Left ventricle myocardium inferior (tissue), 1 donor: ENCODE measurements around the gene DLK1. TPM values are rescaled to one million over a fixed set of nuclear protein-coding genes. Genes with fewer than 3 reads are reported as not detected.

Experiments used
- DNase-seq: peaks from one replicate; pipeline ENCODE4 v3.0.0-alpha.2; 2020
- H3K27ac ChIP-seq: fragments of 200-600 bp; replicated peaks from 2 replicates; pipeline ENCODE4 v1.8.0; 2021
- H3K27me3 ChIP-seq: fragments of 200-600 bp; 2 replicates; pipeline ENCODE4 v1.8.0; 2021; ENCODE audit warnings: low read depth
- H3K36me3 ChIP-seq: fragments of 200-600 bp; 2 replicates; pipeline ENCODE4 v1.8.0; 2021
- H3K4me1 ChIP-seq: fragments of 200-600 bp; 2 replicates; pipeline ENCODE4 v1.8.0; 2021
- H3K4me3 ChIP-seq: fragments of 200-600 bp; 2 replicates; pipeline ENCODE4 v1.8.0; 2021; ENCODE audit warnings: mild to moderate bottlenecking, moderate library complexity
- H3K9me3 ChIP-seq: fragments of 200-600 bp; replicated peaks from 2 replicates; pipeline ENCODE4 v1.8.0; 2021
- CTCF ChIP-seq: fragments of 200-600 bp; IDR thresholded peaks from 2 replicates; pipeline ENCODE4 v1.8.0; 2021; ENCODE audit warnings: antibody characterized with exemption, mild to moderate bottlenecking, borderline replicate concordance
- intact Hi-C: fragments of 100-400 bp; cut with micrococcal nuclease; formaldehyde crosslinking; loops from one replicate; pipeline ENCODE4 v1.11.0; 2022
- total RNA-seq: library from RNA; stranded (reverse); fragmentation: NEBNext Ultra II Directional; extraction: Animal tissue kit (Norgen Biotek cat#: 25700); gene quantifications from one replicate; pipeline ENCODE4 v1.2.1, GENCODE V29; 2021
- donor health status: DM: no; HTN: yes; CAD: no; lungs with severe emphysema.

Gene DLK1
- total RNA-seq, 1 donor from 2014 or later: 2.8 TPM

- peaks cover 21% of the 10 kb centered on the region for H3K4me1 ChIP-seq
- no peaks in the 10 kb centered on the region for H3K36me3 ChIP-seq
- no peak overlapping the region for H3K4me3 ChIP-seq
- H3K9me3 ChIP-seq: no peaks in the 10 kb centered on the region
- no peak overlapping the region for H3K27ac ChIP-seq
- intact Hi-C loops: no loop called here
- H3K27me3 ChIP-seq: peaks cover 96% of the 10 kb centered on the region
- no peak for DNase-seq
- TF ChIP-seq CTCF: no peak
These were observed 20.5 kb upstream of the DLK1 start for GRCh38 chr14:100706200-100706599.

- no peak for TF ChIP-seq CTCF
- Histone ChIP-seq H3K9me3 (no peaks in the 10 kb centered on the region), H3K27me3 (peaks cover 96% of the 10 kb centered on the region), H3K36me3 (no peaks in the 10 kb centered on the region), H3K27ac (no peak overlapping the region), H3K4me3 (no peak overlapping the region), H3K4me1 (peaks cover 27% of the 10 kb centered on the region)
- no peak for DNase-seq
- intact Hi-C loops: no loop called here
These were observed 19.8 kb upstream of the DLK1 start for GRCh38 chr14:100706860-100707259.

- peak overlapping the region; percentile 59 for H3K27ac ChIP-seq
- peaks cover 94% of the 10 kb centered on the region for H3K27me3 ChIP-seq
- intact Hi-C loops: no loop called here
- no peaks in the 10 kb centered on the region for H3K9me3 ChIP-seq
- H3K4me3 ChIP-seq: peak overlapping the region; percentile 48
- peak; percentile 70 for DNase-seq
- H3K36me3 ChIP-seq: no peaks in the 10 kb centered on the region
- TF ChIP-seq CTCF: no peak
- H3K4me1 ChIP-seq: peaks cover 27% of the 10 kb centered on the region
These were observed 18.0 kb upstream of the DLK1 start for GRCh38 chr14:100708425-100709288.

- H3K36me3 ChIP-seq: no peaks in the 10 kb centered on the region
- TF ChIP-seq CTCF: peak; percentile 63
- peaks cover 27% of the 10 kb centered on the region for H3K4me1 ChIP-seq
- intact Hi-C loops: no loop called here
- H3K27ac ChIP-seq: peak overlapping the region; percentile 59
- DNase-seq: peak; percentile 39
- H3K9me3 ChIP-seq: no peaks in the 10 kb centered on the region
- H3K27me3 ChIP-seq: peaks cover 93% of the 10 kb centered on the region
- peak overlapping the region; percentile 48 for H3K4me3 ChIP-seq
These were observed 17.1 kb upstream of the DLK1 start for GRCh38 chr14:100709289-100710284.

GRCh38 chr14:100710391-100710790, 16.3 kb upstream of the DLK1 start:
- H3K4me1 ChIP-seq: peaks cover 27% of the 10 kb centered on the region
- H3K4me3 ChIP-seq: no peak overlapping the region
- H3K36me3 ChIP-seq: no peaks in the 10 kb centered on the region
- H3K27ac ChIP-seq: peak overlapping the region; percentile 59
- no peak for TF ChIP-seq CTCF
- peaks cover 88% of the 10 kb centered on the region for H3K27me3 ChIP-seq
- intact Hi-C loops: no loop called here
- H3K9me3 ChIP-seq: no peaks in the 10 kb centered on the region
- no peak for DNase-seq
